NCI-H524 treated with DMSO at 0.1 percent for 48 hours (cell line): ENCODE measurements around the gene MDFIC.
"Not testable (repeated sequence)": the region's sequence is repeated elsewhere in the genome, so short reads cannot be mapped to it uniquely, and the experiment has no call there.

Experiments used
- DNase-seq: peaks from one replicate; lab custom pipeline; 2025; lab: John Stamatoyannopoulos, UW

The MDFIC gene, protein sequence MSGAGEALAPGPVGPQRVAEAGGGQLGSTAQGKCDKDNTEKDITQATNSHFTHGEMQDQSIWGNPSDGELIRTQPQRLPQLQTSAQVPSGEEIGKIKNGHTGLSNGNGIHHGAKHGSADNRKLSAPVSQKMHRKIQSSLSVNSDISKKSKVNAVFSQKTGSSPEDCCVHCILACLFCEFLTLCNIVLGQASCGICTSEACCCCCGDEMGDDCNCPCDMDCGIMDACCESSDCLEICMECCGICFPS

DNA sequence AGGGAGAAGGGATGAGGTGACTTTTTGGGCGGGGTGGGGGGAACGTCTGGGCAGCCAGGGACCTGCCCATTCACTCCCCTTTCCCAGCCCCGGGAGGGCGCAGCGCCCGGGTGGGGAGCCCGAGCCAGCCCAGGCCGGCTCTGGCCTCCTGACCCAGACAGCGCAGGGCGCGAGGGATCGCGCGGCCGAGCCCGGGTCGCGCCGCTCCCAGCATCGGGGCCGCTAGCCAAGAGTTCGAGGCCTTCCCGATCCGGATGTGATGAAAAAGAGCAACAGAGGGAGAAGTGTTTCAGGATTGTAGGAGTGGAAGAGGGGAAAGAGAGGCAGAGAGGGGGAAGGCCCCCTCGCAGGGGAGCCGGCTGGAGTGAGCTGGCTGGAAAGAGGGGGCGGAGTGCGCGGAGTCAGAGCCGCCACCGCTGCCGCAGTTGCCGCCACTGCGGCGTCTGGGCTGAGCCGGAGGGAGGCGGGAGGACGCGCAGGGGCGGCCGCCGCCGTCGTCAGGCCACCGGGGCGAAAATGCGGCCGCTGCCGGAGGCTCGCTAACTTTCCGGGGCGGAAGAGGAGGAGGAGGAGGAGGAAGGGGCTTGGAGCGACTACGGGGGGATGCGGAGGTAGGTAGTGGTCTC is at the start of gene MDFIC:
Gene MDFIC, plus strand, starts transcription at position 69 of the 626 bp plus-strand sequence. CDS start 940 bp downstream, outside the sequence.
- no peak for DNase-seq

DNA sequence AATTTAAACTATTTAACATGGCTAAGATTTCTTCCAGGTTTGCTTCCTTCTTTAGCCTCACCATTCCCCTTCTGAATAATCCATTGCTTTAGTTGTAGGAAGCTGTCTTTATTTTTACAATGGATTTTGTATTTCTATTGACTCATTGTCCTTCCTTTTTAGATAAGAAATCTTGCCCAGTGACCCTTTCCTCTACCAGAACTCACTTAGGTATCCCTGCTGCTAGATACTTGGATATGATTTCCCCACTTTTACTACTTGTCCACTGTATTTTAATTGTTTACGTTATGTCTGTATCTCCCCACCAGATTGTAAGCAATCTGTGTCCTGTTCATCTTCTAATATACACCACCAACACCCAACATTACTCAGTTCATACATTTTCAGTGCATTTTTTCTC is 47.7 kb upstream of the MDFIC start:
- DNase-seq: no peak

DNA sequence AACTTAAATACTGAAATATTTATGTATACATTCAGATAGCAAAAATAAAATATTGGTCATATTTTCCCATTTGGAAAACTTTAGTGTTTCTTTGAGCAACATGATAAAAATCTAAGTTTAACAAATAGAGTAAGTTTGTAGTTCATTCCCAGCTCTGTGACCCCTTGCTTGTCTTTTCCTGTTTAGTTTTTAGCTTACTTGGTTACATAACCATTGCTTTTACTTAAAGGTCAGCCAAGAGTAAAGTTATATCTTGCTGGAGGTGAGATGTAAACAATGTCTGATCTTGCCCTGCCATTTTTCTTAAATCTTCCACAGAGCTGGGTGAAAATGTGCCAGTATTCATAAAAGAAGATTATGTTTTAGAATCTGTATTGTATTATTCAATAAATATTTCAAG is 46.7 kb upstream of the MDFIC start:
- DNase-seq: no peak

DNA sequence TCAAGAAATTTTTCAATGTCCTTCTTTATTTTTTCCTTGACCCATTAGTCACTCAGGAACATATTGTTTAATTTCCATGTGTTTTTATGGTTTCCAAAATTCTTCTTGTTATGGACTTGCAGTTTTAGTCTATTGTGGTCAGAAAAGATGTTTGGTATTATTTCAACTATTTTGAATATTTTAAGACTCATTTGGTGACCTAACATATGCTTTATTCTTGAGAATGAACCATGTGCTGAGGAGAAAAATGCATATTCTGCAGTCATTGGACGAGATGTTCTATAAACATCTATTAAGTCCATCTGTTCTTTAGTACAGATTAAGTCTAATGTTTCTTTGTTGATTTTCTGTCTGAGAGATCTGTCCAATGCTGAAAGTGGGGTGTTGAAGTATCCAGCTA is 42.3 kb upstream of the MDFIC start:
- no peak for DNase-seq

GRCh38 chr7:114885836-114886235 is 36.1 kb upstream of the MDFIC start:
- no peak for DNase-seq

- no peak for DNase-seq
These were observed 35.7 kb upstream of the MDFIC start for GRCh38 chr7:114886241-114886640.

- DNase-seq: not testable (repeated sequence)
These were observed 32.8 kb upstream of the MDFIC start for GRCh38 chr7:114889116-114889515.

DNA sequence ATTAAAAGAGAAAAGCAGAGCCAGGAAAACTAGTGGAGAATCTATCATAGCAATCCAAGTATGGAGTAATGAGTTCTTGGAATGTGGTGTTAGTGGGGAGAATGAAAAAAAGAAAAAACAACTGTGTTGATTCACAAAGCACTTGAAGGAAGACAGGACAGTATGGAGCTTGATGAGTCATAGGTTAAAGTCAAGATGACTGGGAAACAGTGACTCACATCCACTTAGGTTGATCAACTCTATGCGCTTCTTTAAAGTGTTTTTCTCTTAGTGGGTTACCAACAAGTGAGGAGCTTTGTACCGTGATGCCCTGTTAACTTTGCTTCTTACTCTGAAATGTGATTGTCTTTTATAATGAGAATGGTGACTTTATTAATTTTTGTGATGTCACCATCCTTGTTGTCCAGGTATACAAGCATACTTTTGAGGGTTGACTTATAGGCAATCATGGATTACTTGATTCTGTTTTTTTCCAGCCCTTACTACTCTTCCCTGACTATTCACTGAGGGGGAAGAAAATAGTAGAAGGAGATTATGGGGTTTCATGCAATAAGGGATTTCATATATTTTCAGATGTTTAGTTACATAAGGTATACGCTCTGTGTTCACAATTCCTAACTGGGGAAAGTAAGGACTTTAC is 32.1 kb upstream of the MDFIC start:
- no peak for DNase-seq

DNA sequence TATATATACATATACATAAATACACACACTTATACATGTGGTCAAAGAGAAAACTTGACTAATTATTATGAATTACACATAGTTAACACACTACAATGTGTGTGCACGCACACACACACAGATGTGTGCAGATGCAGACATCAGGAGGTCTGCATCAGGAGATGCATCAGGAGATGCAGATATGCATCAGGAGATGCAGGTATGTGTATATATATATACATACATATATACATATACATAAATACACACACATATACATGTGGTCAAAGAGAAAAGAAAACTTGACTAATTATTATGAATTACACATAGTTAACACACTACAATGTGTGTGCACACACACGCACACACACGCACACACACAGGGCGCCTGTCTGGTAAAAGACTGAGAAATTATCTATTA is 31.3 kb upstream of the MDFIC start:
- DNase-seq: no peak

DNA sequence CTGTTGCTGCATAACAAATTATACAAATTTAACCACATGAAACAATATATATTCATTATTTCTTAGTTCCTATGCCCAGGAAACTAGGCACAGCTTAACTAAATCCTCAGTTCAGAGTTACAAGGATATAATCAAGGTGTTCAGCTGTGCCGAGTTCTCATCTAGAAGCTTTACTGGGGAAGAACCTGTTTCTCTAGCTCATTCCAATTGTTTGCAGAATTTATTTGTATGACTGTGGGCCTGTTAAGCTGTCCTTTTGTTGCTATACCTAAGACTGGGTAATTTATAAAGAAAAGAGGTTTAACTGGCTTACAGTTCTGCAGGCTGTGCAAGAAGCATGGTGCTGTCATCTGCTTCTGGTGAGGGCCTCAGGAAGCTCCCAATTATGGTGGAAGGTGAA is 21.8 kb upstream of the MDFIC start:
- DNase-seq: no peak

DNA sequence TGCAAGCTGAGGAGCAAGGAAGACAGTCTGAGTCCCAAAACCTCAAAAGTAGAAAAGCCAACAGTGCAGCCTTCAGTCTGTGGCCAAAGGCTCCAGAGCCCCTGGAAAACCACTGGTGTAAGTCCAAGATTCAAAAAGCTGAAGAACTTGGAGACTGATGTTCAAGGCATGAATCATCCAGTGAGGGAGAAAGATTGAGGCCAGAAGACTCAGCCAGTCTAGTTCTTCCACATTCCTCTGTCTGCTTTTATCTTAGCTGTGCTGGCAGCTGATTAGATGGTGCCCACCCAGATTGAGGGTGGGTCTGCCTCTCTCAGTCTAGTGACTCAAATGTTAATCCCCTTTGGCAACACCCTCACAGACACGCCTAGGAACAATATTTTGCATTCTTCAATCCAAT is 20.1 kb upstream of the MDFIC start:
- DNase-seq: no peak

- no peak for DNase-seq
These were observed 18.8 kb upstream of the MDFIC start for GRCh38 chr7:114903131-114903530.

GRCh38 chr7:114910787-114911186 is 11.1 kb upstream of the MDFIC start:
- DNase-seq: no peak

DNA sequence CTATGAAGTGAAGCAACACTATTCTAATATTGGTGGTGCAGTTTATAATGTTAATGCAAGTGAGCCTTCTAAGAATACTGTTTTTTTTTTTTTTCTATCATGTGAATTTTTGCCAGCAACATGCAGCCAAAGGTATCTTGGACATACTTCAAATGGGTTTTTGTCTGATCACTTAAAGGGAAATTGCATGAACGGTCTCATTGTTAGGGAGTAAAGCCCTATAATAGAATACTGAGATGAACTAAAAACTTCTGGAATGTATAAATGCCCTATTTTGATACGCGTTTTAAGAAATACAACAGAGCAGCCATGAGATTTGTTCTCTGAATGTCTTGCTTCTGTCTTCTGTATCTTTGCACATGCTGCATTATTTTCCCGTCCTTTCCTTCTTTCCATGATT is 10.5 kb upstream of the MDFIC start:
- DNase-seq: no peak

- no peak for DNase-seq
These were observed 5.5 kb upstream of the MDFIC start for GRCh38 chr7:114916261-114916892.

- DNase-seq: no peak
These were observed 4.6 kb upstream of the MDFIC start for GRCh38 chr7:114917211-114917839.

- no peak for DNase-seq
These were observed 2.3 kb upstream of the MDFIC start for GRCh38 chr7:114919587-114919986.

GRCh38 chr7:114921631-114922025 is 266 bp upstream of the MDFIC start:
- no peak for DNase-seq

DNA sequence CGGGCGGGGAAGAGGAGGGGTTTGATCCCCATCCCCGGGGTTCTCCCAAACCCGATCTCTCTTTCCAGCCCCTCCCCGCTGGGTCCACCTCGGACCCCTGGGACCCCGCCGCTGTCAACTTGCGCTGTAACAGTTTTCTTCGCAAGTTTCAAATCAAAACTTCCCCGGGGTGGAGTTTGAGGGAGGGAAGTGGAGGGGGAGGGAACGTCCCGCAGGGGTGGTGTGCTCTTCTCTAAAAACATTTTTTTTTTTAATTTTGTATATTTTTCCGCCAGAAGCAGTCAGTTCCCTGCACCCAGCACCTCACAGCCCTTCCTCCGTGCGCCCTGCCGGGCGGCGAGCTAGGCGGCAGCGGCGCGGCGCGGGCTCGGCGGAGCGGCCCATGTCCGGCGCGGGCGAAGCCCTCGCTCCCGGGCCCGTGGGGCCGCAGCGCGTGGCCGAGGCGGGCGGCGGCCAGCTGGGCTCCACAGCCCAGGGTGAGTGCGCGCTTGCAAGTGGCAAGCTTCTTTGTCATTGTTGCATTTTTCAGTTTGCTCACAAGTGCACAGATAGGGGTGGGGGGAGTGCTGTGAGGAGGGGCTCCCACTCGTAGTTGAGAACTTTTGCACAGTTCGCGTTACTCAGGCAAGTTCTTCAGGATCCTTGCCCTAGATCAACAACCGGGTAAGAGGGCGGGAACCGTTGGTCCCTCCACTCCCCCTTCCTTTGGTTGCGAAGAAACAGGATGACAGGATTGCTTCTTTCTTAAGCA is 933 bp downstream of the MDFIC start:
- no peak for DNase-seq

GRCh38 chr7:114923403-114923713 is 1.5 kb downstream of the MDFIC start:
- DNase-seq: no peak

DNA sequence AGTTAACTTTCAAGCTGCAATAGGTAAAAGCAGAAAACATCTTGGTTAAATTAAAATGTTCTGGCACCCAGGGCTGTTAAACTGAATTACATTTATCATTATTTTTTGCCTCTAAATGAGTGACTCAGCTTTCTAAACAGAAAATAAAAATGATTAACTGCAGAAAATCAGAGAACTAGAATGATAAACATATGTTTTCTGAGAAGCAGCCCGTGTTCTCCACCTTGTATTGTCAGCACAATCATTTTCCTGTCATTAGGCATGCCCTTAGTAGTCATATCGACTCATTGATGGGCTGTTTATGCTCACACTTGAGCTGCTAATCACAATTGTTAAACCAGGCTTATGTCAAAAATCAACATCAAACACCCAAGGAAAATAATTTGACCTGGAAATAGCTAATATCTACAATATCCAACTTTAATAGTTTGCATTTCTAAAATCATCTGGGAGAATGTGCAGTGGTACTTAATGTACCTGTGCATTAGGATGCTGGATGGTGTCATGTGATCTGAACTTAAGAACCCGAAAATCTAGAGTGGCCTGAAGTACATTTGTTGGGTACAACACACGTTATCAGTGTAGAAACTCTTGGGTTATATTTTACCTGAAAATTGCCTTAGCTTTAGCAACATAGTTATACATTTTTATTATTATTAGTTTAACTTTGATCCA is 2.3 kb downstream of the MDFIC start:
- DNase-seq: no peak
